ENCODE measurements around the gene TSPAN2. TPM values are rescaled to one million over a fixed set of nuclear protein-coding genes. Genes with fewer than 3 reads are reported as not detected.

Gene TSPAN2
- total RNA-seq, 2 donors from 2014 or later = 0.43 to 1.0 TPM

- Mint-ChIP-seq H3K9me3 (peaks cover 21 to 25% of the 10 kb centered on the region in 2 donors), H3K27ac (no peak overlapping the region), H3K36me3 (peaks cover 15 to 34% of the 10 kb centered on the region in 2 donors)
- ATAC-seq (no peak), DNase-seq (ENCODE audit: low spot score in 2 of 2) (no peak)
Observed at GRCh38 chr1:115118611-115119010, 29.3 kb upstream of the TSPAN2 start.

- H3K9me3 Mint-ChIP-seq = peaks cover 17 to 19% of the 10 kb centered on the region in 2 donors
- no peak for DNase-seq (ENCODE audit: low spot score in 2 of 2)
- H3K27ac Mint-ChIP-seq = no peak overlapping the region
- H3K36me3 Mint-ChIP-seq = peaks cover 10 to 29% of the 10 kb centered on the region in 2 donors
- no peak for ATAC-seq
Observed at GRCh38 chr1:115118086-115118485, 28.8 kb upstream of the TSPAN2 start.

GRCh38 chr1:115117298-115117697, 28.0 kb upstream of the TSPAN2 start:
- H3K36me3 Mint-ChIP-seq = peaks cover 8 to 25% of the 10 kb centered on the region in 2 donors
- no peak overlapping the region for H3K27ac Mint-ChIP-seq
- no peak for DNase-seq (ENCODE audit: low spot score in 2 of 2)
- ATAC-seq = no peak
- H3K9me3 Mint-ChIP-seq = peaks cover 14 to 17% of the 10 kb centered on the region in 2 donors

GRCh38 chr1:115116512-115116911, 27.2 kb upstream of the TSPAN2 start:
- peaks cover under 1 to 17% of the 10 kb centered on the region in 2 donors for H3K36me3 Mint-ChIP-seq
- H3K27ac Mint-ChIP-seq = no peak overlapping the region
- DNase-seq (ENCODE audit: low spot score in 2 of 2) (no peak), ATAC-seq (no peak)
- H3K9me3 Mint-ChIP-seq = peaks cover 6 to 10% of the 10 kb centered on the region in 2 donors

GRCh38 chr1:115115521-115116161, 26.3 kb upstream of the TSPAN2 start:
- peaks cover 2 to 8% of the 10 kb centered on the region in 2 donors for H3K9me3 Mint-ChIP-seq
- ATAC-seq = peak; percentile 28 to 49
- H3K36me3 Mint-ChIP-seq = peaks cover 0 to 14% of the 10 kb centered on the region in 2 donors
- DNase-seq (ENCODE audit: low spot score in 2 of 2) = no peak
- no peak overlapping the region for H3K27ac Mint-ChIP-seq

GRCh38 chr1:115114308-115114707, 25.0 kb upstream of the TSPAN2 start:
- Mint-ChIP-seq H3K36me3 (peaks cover 0 to 2% of the 10 kb centered on the region in 2 donors), H3K9me3 (peaks cover 0 to 3% of the 10 kb centered on the region in 2 donors), H3K27ac (no peak overlapping the region)
- ATAC-seq = peak in 1 of 2 donors; percentile 59
- no peak for DNase-seq (ENCODE audit: low spot score in 2 of 2)

- Mint-ChIP-seq H3K9me3 (peaks cover 0 to 3% of the 10 kb centered on the region in 2 donors), H3K27ac (no peak overlapping the region), H3K36me3 (no peaks in the 10 kb centered on the region)
- DNase-seq (ENCODE audit: low spot score in 2 of 2) (no peak), ATAC-seq (no peak)
Observed at GRCh38 chr1:115113766-115114165, 24.5 kb upstream of the TSPAN2 start.

- no peaks in the 10 kb centered on the region for H3K36me3 Mint-ChIP-seq
- DNase-seq (ENCODE audit: low spot score in 2 of 2) (peak in 1 of 2 donors; percentile 42), ATAC-seq (peak in 1 of 2 donors; percentile 16)
- no peak overlapping the region for H3K27ac Mint-ChIP-seq
- H3K9me3 Mint-ChIP-seq = peaks cover 0 to 3% of the 10 kb centered on the region in 2 donors
Observed at GRCh38 chr1:115112496-115113375, 23.4 kb upstream of the TSPAN2 start.

- no peak for DNase-seq (ENCODE audit: low spot score in 2 of 2)
- no peak for ATAC-seq
Observed at GRCh38 chr1:115107516-115108260, 18.4 kb upstream of the TSPAN2 start.

GRCh38 chr1:115105831-115106230, 16.5 kb upstream of the TSPAN2 start:
- DNase-seq (ENCODE audit: low spot score in 2 of 2) = no peak
- Mint-ChIP-seq H3K36me3 (no peaks in the 10 kb centered on the region), H3K27ac (no peak overlapping the region), H3K9me3 (peaks cover 3 to 4% of the 10 kb centered on the region in 2 donors)
- ATAC-seq = no peak

More at GRCh38 chr1:115107516-115108260, 18.4 kb upstream of the TSPAN2 start:
- no peak overlapping the region for H3K27ac Mint-ChIP-seq
- H3K9me3 Mint-ChIP-seq = peaks cover 3 to 4% of the 10 kb centered on the region in 2 donors
- H3K36me3 Mint-ChIP-seq = no peaks in the 10 kb centered on the region

GRCh38 chr1:115099693-115100050, 10.4 kb upstream of the TSPAN2 start:
- Mint-ChIP-seq H3K27ac (peak overlapping the region; percentile 90 to 93), H3K36me3 (no peaks in the 10 kb centered on the region), H3K9me3 (no peaks in the 10 kb centered on the region)
- ATAC-seq (peak; percentile 76 to 83), DNase-seq (ENCODE audit: low spot score in 2 of 2) (peak in 1 of 2 donors; percentile 27)

GRCh38 chr1:115098979-115099692, 9.8 kb upstream of the TSPAN2 start:
- peak; percentile 75 to 87 for ATAC-seq
- no peaks in the 10 kb centered on the region for H3K9me3 Mint-ChIP-seq
- H3K27ac Mint-ChIP-seq = peak overlapping the region; percentile 90 to 93
- no peaks in the 10 kb centered on the region for H3K36me3 Mint-ChIP-seq
- peak in 1 of 2 donors; percentile 40 for DNase-seq (ENCODE audit: low spot score in 2 of 2)

GRCh38 chr1:115092175-115092574, 2.9 kb upstream of the TSPAN2 start:
- Mint-ChIP-seq H3K9me3 (peaks cover 0 to 7% of the 10 kb centered on the region in 2 donors), H3K36me3 (no peaks in the 10 kb centered on the region), H3K27ac (no peak overlapping the region)
- DNase-seq (ENCODE audit: low spot score in 2 of 2) (no peak), ATAC-seq (no peak)

- Mint-ChIP-seq H3K9me3 (peaks cover 0 to 7% of the 10 kb centered on the region in 2 donors), H3K36me3 (no peaks in the 10 kb centered on the region), H3K27ac (no peak overlapping the region)
- ATAC-seq = no peak
- no peak for DNase-seq (ENCODE audit: low spot score in 2 of 2)
Observed at GRCh38 chr1:115091572-115091971, 2.3 kb upstream of the TSPAN2 start.

- H3K36me3 Mint-ChIP-seq = no peaks in the 10 kb centered on the region
- H3K27ac Mint-ChIP-seq = peak overlapping the region in 1 of 2 donors; percentile 5
- peak; percentile 11 to 65 for ATAC-seq
- DNase-seq (ENCODE audit: low spot score in 2 of 2) = no peak
- H3K9me3 Mint-ChIP-seq = peaks cover 0 to 7% of the 10 kb centered on the region in 2 donors
Observed at GRCh38 chr1:115090956-115091355, 1.7 kb upstream of the TSPAN2 start.

- H3K27ac Mint-ChIP-seq = peak overlapping the region in 1 of 2 donors; percentile 5
- ATAC-seq (peak; percentile 14 to 18), DNase-seq (ENCODE audit: low spot score in 2 of 2) (no peak)
- peaks cover 0 to 7% of the 10 kb centered on the region in 2 donors for H3K9me3 Mint-ChIP-seq
- no peaks in the 10 kb centered on the region for H3K36me3 Mint-ChIP-seq
Observed at GRCh38 chr1:115090540-115090939, 1.2 kb upstream of the TSPAN2 start.
